ENCODE measurements around the gene PHB1. TPM values are rescaled to one million over a fixed set of nuclear protein-coding genes. Genes with fewer than 3 reads are reported as not detected.

PHB1 gene
- total and polyA plus RNA-seq, 2 of the 8 experiments (the other 6 are each of a cell fraction or from before 2014, with no cell fraction given), result 386 to 597 TPM

DNA sequence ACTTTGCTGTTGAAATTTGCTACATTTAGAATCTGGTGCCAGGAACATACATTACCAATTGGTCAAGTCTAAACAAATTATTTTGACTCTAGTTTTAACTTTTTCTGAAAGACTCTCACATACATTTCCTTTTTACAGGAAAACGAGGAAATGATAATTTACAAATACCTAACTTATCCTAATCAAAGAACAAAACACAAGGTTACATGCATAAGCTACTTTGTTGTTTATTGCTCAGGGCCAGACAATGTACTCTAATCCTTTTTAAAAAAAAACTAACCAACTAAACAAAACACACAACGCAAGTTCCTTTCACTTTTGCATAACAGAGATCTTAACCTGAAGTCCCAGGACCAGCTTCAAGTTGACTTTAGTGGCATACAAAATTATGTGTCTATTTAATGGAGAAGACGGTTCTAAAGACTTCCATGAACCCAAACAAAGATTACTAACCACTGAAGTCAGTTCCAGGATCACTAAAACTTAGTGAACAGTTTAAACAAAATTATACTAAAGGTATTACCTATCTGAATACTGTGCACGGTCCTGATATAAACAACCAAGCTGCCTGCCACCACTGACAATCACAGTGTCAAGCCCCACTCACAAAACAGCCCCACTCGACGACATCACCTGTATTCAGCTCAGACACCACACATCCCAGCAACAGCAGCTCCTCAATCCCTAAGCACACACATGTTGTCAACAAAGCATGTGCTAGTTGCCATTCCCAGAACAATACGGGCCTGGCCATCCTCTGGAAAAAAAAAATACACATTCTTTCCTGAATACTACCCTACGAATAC, 54.5 kb downstream of the PHB1 start:
- no peaks in the 10 kb centered on the region for H3K27me3 ChIP-seq (replicated peaks in 1 of 4; ENCODE audit: control insufficient read depth in 3 of 4, extremely low read depth in 1 of 4, insufficient read depth in 3 of 4, low read length in 3 of 4)
- peak overlapping the region; percentile 86 to 98 (median 89); a peak in 7 of 8 replicates for H3K4me3 ChIP-seq (ENCODE audit: extremely low read depth in 1 of 4, insufficient read depth in 2 of 4, low read depth in 3 of 4, low read length in 4 of 4)
- no peak overlapping the region for H3K27ac ChIP-seq (ENCODE audit: low read depth, low read length)
- peaks cover 5 to 14% (median 7%) of the 10 kb centered on the region in 4 experiments; a peak in 6 of 7 replicates for H3K4me1 ChIP-seq (replicated peaks in 1 of 4; ENCODE audit: control insufficient read depth in 3 of 4, insufficient read depth in 4 of 4, low read length in 3 of 4)
- peaks cover 11% of the 10 kb centered on the region for H3K23me2 ChIP-seq (ENCODE audit: low read depth, low read length)
- H3K14ac ChIP-seq (ENCODE audit: insufficient read length), result no peak overlapping the region
- FAIRE-seq (no peak), DNase-seq (ENCODE audit: low read depth in 1 of 2, low spot score in 2 of 2) (no peak)
- no peak overlapping the region for H2BK20ac ChIP-seq (ENCODE audit: low read length)
- H2BK12ac ChIP-seq (ENCODE audit: low read depth, low read length), result no peak overlapping the region
- peaks cover 5% of the 10 kb centered on the region; the same call in 1 of the 2 replicates for H3K79me1 ChIP-seq (ENCODE audit: low read depth, low read length)
- H2AFZ ChIP-seq (ENCODE audit: low read length), result no peak overlapping the region
- peak overlapping the region; percentile 97 to 99 for H3K4me2 ChIP-seq (ENCODE audit: insufficient read depth in 1 of 2, low read depth in 2 of 2, low read length in 2 of 2)
- no peak overlapping the region for H2BK5ac ChIP-seq (ENCODE audit: low read depth, low read length)
- H2BK120ac ChIP-seq (replicated peaks; ENCODE audit: low read depth, low read length), result no peak overlapping the region
- POLR2A ChIA-PET (ENCODE audit: partially characterized antibody), result interaction anchor here (1.5 to 2.0 kb wide), 2 partner anchors 13 to 21 kb away, joined by 4 to 5 read pairs; no protein-coding TSS in a partner anchor
- H2AK5ac ChIP-seq (ENCODE audit: low read depth, low read length), result no peak overlapping the region
- CTCF ChIA-PET (ENCODE audit: partially characterized antibody), result interaction anchor here (0.6 to 5.0 kb wide), 5 partner anchors 8 to 196 kb away, joined by 3 to 23 read pairs (median 3); no protein-coding TSS in a partner anchor
- H4K20me1 ChIP-seq (replicated peaks in 1 of 2; ENCODE audit: control insufficient read depth in 1 of 2, insufficient read depth in 2 of 2, low read length in 2 of 2), result peaks cover 2 to 4% of the 10 kb centered on the region in 2 experiments
- H2BK15ac ChIP-seq (ENCODE audit: low read length), result no peak overlapping the region
- H3K36me3 ChIP-seq (ENCODE audit: control insufficient read depth in 2 of 4, insufficient read depth in 4 of 4, low read length in 3 of 4), result no peaks in the 10 kb centered on the region
- peaks cover 10 to 58% of the 10 kb centered on the region in 2 experiments; a peak in 3 of 4 replicates for H3K79me2 ChIP-seq (ENCODE audit: control insufficient read depth in 1 of 2, insufficient read depth in 2 of 2, low read length in 2 of 2)
- 61 to 86% methylated on average over 1 to 8 of the region's 8 CpGs for WGBS, 2 experiments (ENCODE audit: extremely low coverage in 1 of 2, insufficient coverage in 1 of 2, insufficient read length in 1 of 2, insufficient replicate concordance in 2 of 2, low coverage in 1 of 2, low lambda C conversion rate in 2 of 2, missing lambda C conversion rate in 1 of 2)
- H3K18ac ChIP-seq (ENCODE audit: extremely low read depth, low read length), result no peak overlapping the region
- no peak overlapping the region for H3K23ac ChIP-seq (ENCODE audit: insufficient read length)
- H4K5ac ChIP-seq (ENCODE audit: insufficient read length, low read depth, low read length), result no peak overlapping the region
- H3K9ac ChIP-seq (replicated peaks in 1 of 4; ENCODE audit: extremely low read depth in 1 of 4, low read depth in 3 of 4, low read length in 3 of 4), result no peak overlapping the region
- H3K9me3 ChIP-seq (ENCODE audit: insufficient read depth in 2 of 2, low read depth in 1 of 2, low read length in 1 of 2), result no peaks in the 10 kb centered on the region
- H3K4ac ChIP-seq (replicated peaks; ENCODE audit: insufficient read length, low read depth, low read length), result no peak overlapping the region
- no peak overlapping the region for H4K91ac ChIP-seq (replicated peaks; ENCODE audit: insufficient read length, low read length)
- no peak overlapping the region for H4K8ac ChIP-seq (ENCODE audit: extremely low read depth, insufficient read depth, low read length)
- H3K56ac ChIP-seq (replicated peaks; ENCODE audit: insufficient read length, low read depth, low read length), result no peak overlapping the region
